Measurements from ENCODE around the gene KMT2E. TPM values are rescaled to one million over a fixed set of nuclear protein-coding genes. Genes with fewer than 3 reads are reported as not detected.
"Not testable (repeated sequence)": the region's sequence is repeated elsewhere in the genome, so short reads cannot be mapped to it uniquely, and the experiment has no call there.

KMT2E gene
- total RNA-seq, 1 donor from 2014 or later: 40.2 TPM

DNA sequence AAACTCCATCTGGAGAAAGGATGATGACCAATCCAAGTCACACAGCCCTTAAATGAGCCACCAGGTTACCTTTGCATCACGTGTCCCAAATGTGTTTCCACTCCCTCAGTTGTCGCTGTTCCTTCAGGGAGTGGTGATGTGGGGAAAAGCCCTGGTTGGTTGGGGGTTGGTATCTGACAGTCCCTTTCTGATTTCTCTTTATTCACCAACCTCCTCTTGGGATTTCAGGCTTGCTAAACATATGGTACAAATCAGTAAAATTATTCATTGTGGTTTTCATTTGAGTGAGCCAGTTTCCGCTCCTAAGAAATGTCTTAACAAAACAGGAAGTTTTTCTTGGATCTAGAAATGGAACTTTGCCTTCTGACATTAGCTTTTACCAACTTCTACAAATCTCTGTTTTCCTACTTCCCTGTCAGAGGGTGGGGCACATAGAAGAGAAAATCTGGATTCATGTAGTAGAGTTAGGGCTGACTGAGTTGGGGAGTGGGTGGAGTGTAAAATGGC lies 40.0 kb upstream of the KMT2E start:
- Histone ChIP-seq H3K9me3 (replicated peaks) (no peaks in the 10 kb centered on the region), H3K27ac (replicated peaks) (peak overlapping the region; percentile 87), H3K4me3 (no peak overlapping the region), H3K36me3 (no peaks in the 10 kb centered on the region), H3K27me3 (ENCODE audit: low read depth) (no peaks in the 10 kb centered on the region), H3K4me1 (peaks cover 67% of the 10 kb centered on the region)
- TF ChIP-seq, protein P1, sequence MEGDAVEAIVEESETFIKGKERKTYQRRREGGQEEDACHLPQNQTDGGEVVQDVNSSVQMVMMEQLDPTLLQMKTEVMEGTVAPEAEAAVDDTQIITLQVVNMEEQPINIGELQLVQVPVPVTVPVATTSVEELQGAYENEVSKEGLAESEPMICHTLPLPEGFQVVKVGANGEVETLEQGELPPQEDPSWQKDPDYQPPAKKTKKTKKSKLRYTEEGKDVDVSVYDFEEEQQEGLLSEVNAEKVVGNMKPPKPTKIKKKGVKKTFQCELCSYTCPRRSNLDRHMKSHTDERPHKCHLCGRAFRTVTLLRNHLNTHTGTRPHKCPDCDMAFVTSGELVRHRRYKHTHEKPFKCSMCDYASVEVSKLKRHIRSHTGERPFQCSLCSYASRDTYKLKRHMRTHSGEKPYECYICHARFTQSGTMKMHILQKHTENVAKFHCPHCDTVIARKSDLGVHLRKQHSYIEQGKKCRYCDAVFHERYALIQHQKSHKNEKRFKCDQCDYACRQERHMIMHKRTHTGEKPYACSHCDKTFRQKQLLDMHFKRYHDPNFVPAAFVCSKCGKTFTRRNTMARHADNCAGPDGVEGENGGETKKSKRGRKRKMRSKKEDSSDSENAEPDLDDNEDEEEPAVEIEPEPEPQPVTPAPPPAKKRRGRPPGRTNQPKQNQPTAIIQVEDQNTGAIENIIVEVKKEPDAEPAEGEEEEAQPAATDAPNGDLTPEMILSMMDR (IDR thresholded peaks at IDR 0.05; ENCODE audit: borderline replicate concordance): no peak
- intact Hi-C loops (cut with micrococcal nuclease): no loop called here
- DNase-seq: no peak

GRCh38 chr7:104975553-104975952 lies 38.5 kb upstream of the KMT2E start:
- DNase-seq; H3K27me3 ChIP-seq (ENCODE audit: low read depth); H3K4me3 ChIP-seq; H3K36me3 ChIP-seq; intact Hi-C loops (cut with micrococcal nuclease); H3K9me3 ChIP-seq (replicated peaks): not testable (repeated sequence)
- H3K27ac ChIP-seq (replicated peaks): peak overlapping the region; percentile 98
- peaks cover 82% of the 10 kb centered on the region for H3K4me1 ChIP-seq

- intact Hi-C loops (cut with micrococcal nuclease): no loop called here
- TF ChIP-seq, protein P1 (IDR thresholded peaks at IDR 0.05; ENCODE audit: borderline replicate concordance): no peak
- H3K4me1 ChIP-seq: peaks cover 84% of the 10 kb centered on the region
Observed at GRCh38 chr7:104976966-104977636, 36.9 kb upstream of the KMT2E start.

DNA sequence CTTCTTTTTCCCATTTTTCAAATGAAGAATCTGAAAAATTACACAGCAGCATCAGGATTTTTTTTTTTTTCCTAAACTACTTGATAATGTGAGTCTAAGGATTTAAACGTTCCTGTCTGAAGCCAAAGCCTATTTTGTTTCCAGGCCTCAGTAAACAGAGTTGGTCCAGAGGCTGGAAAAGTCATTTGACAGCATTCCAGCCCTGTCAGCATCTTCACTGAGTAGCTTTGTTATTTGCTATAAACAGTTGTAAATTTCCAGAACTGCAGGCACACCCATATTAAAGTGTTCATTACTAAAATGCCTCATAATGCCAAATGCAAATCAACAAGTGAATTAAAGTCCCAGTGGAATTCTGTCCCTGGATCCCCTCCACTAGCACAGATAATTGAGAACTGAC lies 35.5 kb upstream of the KMT2E start:
- TF ChIP-seq, protein P1 (IDR thresholded peaks at IDR 0.05; ENCODE audit: borderline replicate concordance): no peak
- Histone ChIP-seq H3K27me3 (ENCODE audit: low read depth) (no peaks in the 10 kb centered on the region), H3K4me3 (no peak overlapping the region), H3K36me3 (no peaks in the 10 kb centered on the region), H3K9me3 (replicated peaks) (no peaks in the 10 kb centered on the region), H3K27ac (replicated peaks) (peak overlapping the region; percentile 98), H3K4me1 (peaks cover 87% of the 10 kb centered on the region)
- no peak for DNase-seq
- intact Hi-C loops (cut with micrococcal nuclease): no loop called here

More at GRCh38 chr7:104976966-104977636, 36.9 kb upstream of the KMT2E start:
- Histone ChIP-seq H3K9me3 (replicated peaks) (no peaks in the 10 kb centered on the region), H3K27ac (replicated peaks) (peak overlapping the region; percentile 98), H3K27me3 (ENCODE audit: low read depth) (no peaks in the 10 kb centered on the region), H3K4me3 (no peak overlapping the region), H3K36me3 (no peaks in the 10 kb centered on the region)
- no peak for DNase-seq

- peaks cover 78% of the 10 kb centered on the region for H3K4me1 ChIP-seq
- no peak for DNase-seq
Observed at GRCh38 chr7:104979167-104979841, 34.7 kb upstream of the KMT2E start.

More at GRCh38 chr7:104979167-104979841, 34.7 kb upstream of the KMT2E start:
- Histone ChIP-seq H3K9me3 (replicated peaks) (no peaks in the 10 kb centered on the region), H3K4me3 (no peak overlapping the region), H3K27me3 (ENCODE audit: low read depth) (no peaks in the 10 kb centered on the region), H3K36me3 (no peaks in the 10 kb centered on the region), H3K27ac (replicated peaks) (peak overlapping the region; percentile 98)
- intact Hi-C loops (cut with micrococcal nuclease): no loop called here
- TF ChIP-seq, protein P1 (IDR thresholded peaks at IDR 0.05; ENCODE audit: borderline replicate concordance): no peak
